ENCODE data around the gene PEX12.
"Not testable (repeated sequence)": the region's sequence is repeated elsewhere in the genome, so short reads cannot be mapped to it uniquely, and the experiment has no call there.

The PEX12 gene

GRCh38 chr17:35577830-35578196, 558 bp downstream of the PEX12 start:
- no peak for DNase-seq

DNA sequence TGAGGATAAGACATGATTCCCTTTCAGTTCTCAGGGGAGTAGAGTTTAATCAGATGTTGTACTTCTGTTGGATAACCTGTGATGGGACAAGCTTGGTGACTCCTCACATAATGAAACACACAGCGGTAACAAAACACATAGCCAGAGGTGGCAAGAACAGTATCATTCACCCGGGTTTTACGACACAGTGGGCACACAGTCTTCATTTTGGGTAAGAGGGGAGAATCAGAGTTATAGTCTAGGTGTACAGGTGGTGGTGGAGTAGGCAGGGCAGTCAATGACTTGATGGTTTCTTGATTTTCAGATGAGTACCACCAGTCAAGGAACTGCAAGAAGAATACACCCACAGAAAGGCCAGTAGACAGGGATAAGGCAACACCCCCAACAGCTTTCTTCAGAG, 2.6 kb downstream of the PEX12 start:
- DNase-seq = no peak

DNA sequence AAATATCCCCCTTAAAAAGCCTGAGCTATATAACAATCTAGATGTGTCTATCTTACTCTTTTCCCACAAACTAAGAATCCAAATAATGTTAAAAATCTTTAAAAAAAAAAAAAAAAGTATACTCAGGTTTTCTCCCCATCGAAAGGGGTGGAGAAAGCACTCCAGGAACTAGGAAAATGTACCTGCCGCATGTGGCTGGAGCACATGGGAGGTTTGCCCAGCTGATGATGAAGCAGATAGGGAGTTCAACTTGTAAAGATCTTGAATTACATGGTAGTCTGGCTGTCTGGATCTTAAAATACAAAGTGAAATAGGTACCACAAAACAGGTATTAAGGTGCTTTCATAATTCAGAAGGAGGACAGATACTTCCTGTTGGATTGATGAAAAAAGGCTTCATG, 9.0 kb downstream of the PEX12 start:
- DNase-seq = no peak

GRCh38 chr17:35568561-35568960, 9.8 kb downstream of the PEX12 start:
- DNase-seq = no peak

- no peak for DNase-seq
Measured at GRCh38 chr17:35566968-35567367, 11.4 kb downstream of the PEX12 start.

GRCh38 chr17:35563181-35563580, 15.2 kb downstream of the PEX12 start:
- DNase-seq = not testable (repeated sequence)

DNA sequence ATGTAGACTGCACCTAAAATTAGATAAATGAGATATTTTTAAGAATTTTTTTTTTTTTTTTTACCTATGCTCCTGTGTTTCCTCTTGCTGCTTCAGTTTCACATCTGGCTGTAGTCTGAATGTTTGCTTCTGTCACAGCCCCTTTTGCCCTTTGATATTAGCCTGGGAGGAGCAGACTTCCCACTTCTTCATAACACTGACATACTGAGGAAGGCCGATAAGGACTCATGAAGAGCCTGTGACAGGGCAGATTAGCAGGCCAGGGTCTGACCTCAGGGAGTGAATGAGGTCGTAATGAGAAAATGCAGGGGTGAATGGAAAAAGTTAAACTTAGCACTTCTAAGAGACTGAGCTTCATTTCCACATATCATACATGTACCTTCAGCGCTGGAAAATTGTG, 17.7 kb downstream of the PEX12 start, which contains the start of gene SLFN14:
SLFN14 (minus strand) TSS at position 117 of the 400 bp plus-strand sequence. CDS start 2,757 bp downstream, outside the sequence.
- DNase-seq = no peak

GRCh38 chr17:35559495-35560210, 18.7 kb downstream of the PEX12 start:
- DNase-seq = no peak

DNA sequence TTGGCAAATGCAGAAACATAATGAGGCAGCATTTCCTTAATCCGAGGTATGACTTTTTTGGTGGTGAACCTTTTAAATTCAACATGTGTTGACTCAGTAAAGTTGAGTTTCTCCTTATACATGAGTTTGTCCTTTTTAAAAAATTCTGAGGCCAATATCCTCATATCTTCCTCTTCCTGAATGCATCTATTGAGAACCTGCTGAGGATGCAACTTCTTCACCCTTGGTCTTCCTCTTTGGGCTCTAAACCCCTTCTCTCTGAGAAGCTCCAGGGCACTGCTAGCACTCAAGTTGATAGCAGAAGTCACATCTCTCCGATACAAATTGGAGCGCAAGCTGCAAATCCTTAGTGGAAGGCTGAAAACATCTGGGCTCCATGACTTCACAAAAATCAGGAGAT, 21.0 kb downstream of the PEX12 start:
- DNase-seq = no peak

DNA sequence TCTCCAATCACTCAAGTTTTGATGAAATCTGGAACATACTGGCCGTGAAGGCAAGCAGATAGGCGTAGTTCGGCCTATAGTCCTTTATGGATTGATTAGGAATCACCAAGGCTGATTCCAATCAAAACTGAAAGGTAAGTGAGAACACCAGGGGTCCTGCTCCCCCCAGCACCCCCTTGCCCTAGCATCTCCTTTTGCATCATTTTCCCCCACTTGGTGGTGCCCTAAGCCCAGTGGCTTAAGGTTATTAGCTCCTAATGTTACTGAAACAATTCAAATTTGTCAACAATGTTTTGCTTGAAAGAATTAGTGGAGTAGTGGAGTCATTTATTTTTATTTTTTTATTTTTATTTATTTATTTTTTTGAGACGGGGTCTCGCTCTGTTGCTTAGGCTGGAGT, 22.7 kb downstream of the PEX12 start:
- no peak for DNase-seq

DNA sequence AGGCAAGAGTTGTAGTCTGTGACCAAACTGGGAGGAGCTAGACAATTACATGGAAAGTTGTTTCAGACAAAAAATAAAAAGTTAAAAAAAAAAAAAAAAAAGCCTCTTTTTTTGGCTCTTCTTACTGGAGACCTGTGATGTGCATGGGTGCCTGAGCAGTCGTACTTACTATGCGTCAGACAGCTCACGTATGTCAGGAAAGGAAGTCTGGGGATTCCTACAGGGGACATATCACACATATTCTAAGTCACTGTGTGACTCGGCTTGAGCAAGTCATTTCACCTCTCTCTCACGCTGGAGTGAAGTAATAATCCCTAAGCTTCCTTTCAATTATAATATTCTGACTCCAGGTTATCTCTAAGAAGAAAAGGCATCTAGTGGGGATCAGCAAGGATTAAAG, 23.7 kb downstream of the PEX12 start:
- DNase-seq = no peak

GRCh38 chr17:35553310-35553709, 25.1 kb downstream of the PEX12 start:
- no peak for DNase-seq

- no peak for DNase-seq
Measured at GRCh38 chr17:35548978-35549377, 29.4 kb downstream of the PEX12 start.

- DNase-seq = no peak
Measured at GRCh38 chr17:35548208-35548810, 30.1 kb downstream of the PEX12 start.

GRCh38 chr17:35546487-35546886, 31.9 kb downstream of the PEX12 start:
- DNase-seq = no peak

GRCh38 chr17:35545150-35545549, 33.2 kb downstream of the PEX12 start:
- DNase-seq = no peak

GRCh38 chr17:35543856-35544255, 34.5 kb downstream of the PEX12 start:
- DNase-seq = no peak

DNA sequence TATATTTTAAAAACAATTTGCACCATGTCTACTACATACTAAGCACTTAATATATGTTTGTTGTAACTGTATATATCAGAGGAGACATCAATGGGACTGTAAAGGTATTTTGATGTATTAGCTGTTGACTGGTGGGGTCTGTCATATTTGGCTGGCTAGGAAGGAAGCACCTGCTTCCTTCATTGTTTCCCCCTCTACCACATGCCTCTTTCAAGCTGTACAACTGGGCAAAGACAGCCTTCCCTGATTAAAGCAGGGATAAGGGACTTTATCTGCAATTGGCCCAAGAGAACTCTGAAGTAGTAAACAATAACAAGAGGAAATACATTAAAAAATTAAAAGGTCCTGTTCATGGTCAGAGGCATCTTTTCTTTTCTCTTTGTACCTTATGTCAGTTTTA, 35.4 kb downstream of the PEX12 start:
- no peak for DNase-seq

- no peak for DNase-seq
Measured at GRCh38 chr17:35541434-35541833, 36.9 kb downstream of the PEX12 start.

GRCh38 chr17:35540589-35541404, 37.6 kb downstream of the PEX12 start:
- DNase-seq = no peak

- no peak for DNase-seq
Measured at GRCh38 chr17:35539659-35540026, 38.7 kb downstream of the PEX12 start.

- peak; percentile 24 for DNase-seq
Measured at GRCh38 chr17:35537601-35538141, 40.7 kb downstream of the PEX12 start, which contains the start of gene SLFN12L. TSS of gene SLFN12L (minus strand) at chr17:35537678. CDS start at chr17:35522364, 15,314 bp downstream.

- DNase-seq = no peak
Measured at GRCh38 chr17:35536664-35537171, 41.7 kb downstream of the PEX12 start.
